HepG2 (cell line): Measurements from ENCODE around the gene UGT1A4. TPM values are rescaled to one million over a fixed set of nuclear protein-coding genes. Genes with fewer than 3 reads are reported as not detected.

Experiments
- CC2D1A ChIP-seq: sonication (generic); formaldehyde crosslinking; IDR thresholded peaks from 2 replicates; pipeline ENCODE4 v1.8.1; 2023; ENCODE audit warnings: mild to moderate bottlenecking, missing genetic modification reagents
- CCDC6 ChIP-seq: sonication (generic); formaldehyde crosslinking; IDR thresholded peaks from 2 replicates; pipeline ENCODE4 v1.8.1; 2022; ENCODE audit warnings: mild to moderate bottlenecking, missing genetic modification reagents, moderate library complexity
- ELF1 ChIP-seq: sonication (generic); formaldehyde crosslinking; IDR thresholded peaks from 2 replicates; pipeline ENCODE4 v1.4.0; 2020; ENCODE audit warnings: missing genetic modification reagents
- HMG20A ChIP-seq: IDR thresholded peaks from 2 replicates; pipeline ENCODE4 v1.6.1; 2016; ENCODE audit warnings: borderline replicate concordance
- IRF2 ChIP-seq: IDR thresholded peaks from 2 replicates; pipeline ENCODE4 v1.6.1; 2018; ENCODE audit warnings: missing genetic modification reagents, missing compliant biosample characterization
- KLF12 ChIP-seq: sonication (generic); formaldehyde crosslinking; IDR thresholded peaks from 2 replicates; pipeline ENCODE4 v1.4.0; 2020; ENCODE audit warnings: missing genetic modification reagents, borderline replicate concordance
- LCORL ChIP-seq, 2 experiments: fragments of 450-650 bp in 1 of 2; sonication (generic) in 1 of 2; formaldehyde crosslinking in 1 of 2; IDR thresholded peaks; 2 replicates each; pipeline versions ENCODE4 v1.5.0 to v1.6.1; 2017 to 2020; ENCODE audit warnings: antibody characterized with exemption in 1 of 2, missing genetic modification reagents in 1 of 2
- MED13 ChIP-seq: sonication (generic); formaldehyde crosslinking; IDR thresholded peaks from 2 replicates; pipeline ENCODE4 v1.5.0; 2020; ENCODE audit warnings: missing genetic modification reagents
- NAIF1 ChIP-seq: sonication (generic); formaldehyde crosslinking; IDR thresholded peaks from 2 replicates; pipeline ENCODE4 v1.5.0; 2020; ENCODE audit warnings: mild to moderate bottlenecking, missing genetic modification reagents, borderline replicate concordance
- NBN ChIP-seq: fragments of 450-650 bp; conservative IDR thresholded peaks from 2 replicates; pipeline ENCODE4 v1.6.1; 2017
- NFYB ChIP-seq: sonication (generic); formaldehyde crosslinking; IDR thresholded peaks from 2 replicates; pipeline ENCODE4 v1.4.0; 2020; ENCODE audit warnings: missing genetic modification reagents
- NRL ChIP-seq: sonication (generic); formaldehyde crosslinking; IDR thresholded peaks from 2 replicates; pipeline ENCODE4 v1.5.0; 2020; ENCODE audit warnings: missing genetic modification reagents, mild to moderate bottlenecking, moderate library complexity, borderline replicate concordance
- SIX4 ChIP-seq: sonication (generic); formaldehyde crosslinking; IDR thresholded peaks from 2 replicates; pipeline ENCODE4 v1.4.0; 2020; ENCODE audit warnings: missing genetic modification reagents
- SPEN ChIP-seq: sonication (generic); formaldehyde crosslinking; IDR thresholded peaks from 2 replicates; pipeline ENCODE4 v1.5.1; 2020; ENCODE audit warnings: low read depth, mild to moderate bottlenecking, missing genetic modification reagents
- TBP ChIP-seq: sonication (generic); formaldehyde crosslinking; IDR thresholded peaks from 2 replicates; pipeline ENCODE4 v1.5.0; 2020; ENCODE audit warnings: missing genetic modification reagents
- TEAD3 ChIP-seq: optimal IDR thresholded peaks from 2 replicates; pipeline ENCODE3; 2016; ENCODE audit warnings: borderline replicate concordance
- ZFP62 ChIP-seq: sonication (generic); formaldehyde crosslinking; IDR thresholded peaks from 2 replicates; pipeline ENCODE4 v1.4.0; 2020; ENCODE audit warnings: missing genetic modification reagents
- ZFY ChIP-seq: sonication (generic); formaldehyde crosslinking; IDR thresholded peaks from 2 replicates; pipeline ENCODE4 v1.4.0; 2020; ENCODE audit warnings: missing genetic modification reagents
- ZKSCAN1 ChIP-seq: fragments of 150-350 bp; IDR thresholded peaks from 2 replicates; pipeline ENCODE4 v1.6.1; 2014; ENCODE audit warnings: low read length
- ZNF30 ChIP-seq: sonication (generic); formaldehyde crosslinking; IDR thresholded peaks from 2 replicates; pipeline ENCODE4 v1.5.0; 2020; ENCODE audit warnings: mild to moderate bottlenecking, missing genetic modification reagents
- ZNF430 ChIP-seq: sonication (generic); formaldehyde crosslinking; IDR thresholded peaks from 2 replicates; pipeline ENCODE4 v1.9.0; 2021; ENCODE audit warnings: mild to moderate bottlenecking, missing genetic modification reagents
- ZNF431 ChIP-seq: sonication (generic); formaldehyde crosslinking; IDR thresholded peaks from 2 replicates; pipeline ENCODE4 v1.9.0; 2022; ENCODE audit warnings: missing genetic modification reagents, low read depth, mild to moderate bottlenecking, borderline replicate concordance
- ZNF547 ChIP-seq: sonication (generic); formaldehyde crosslinking; IDR thresholded peaks from 2 replicates; pipeline ENCODE4 v1.5.1; 2020; ENCODE audit warnings: mild to moderate bottlenecking, missing genetic modification reagents
- ZNF75D ChIP-seq: sonication (generic); formaldehyde crosslinking; IDR thresholded peaks from 2 replicates; pipeline ENCODE4 v1.8.1; 2023; ENCODE audit warnings: missing genetic modification reagents, mild to moderate bottlenecking, borderline replicate concordance
- ZNF788 ChIP-seq: sonication (generic); formaldehyde crosslinking; IDR thresholded peaks from 2 replicates; pipeline ENCODE4 v1.5.0; 2020; ENCODE audit warnings: mild to moderate bottlenecking, missing genetic modification reagents, borderline replicate concordance
- polyA plus RNA-seq, 8 experiments: library from polyadenylated mRNA; depleted of rRNA in 3 of 8; stranded (reverse) in 7 of 8; unstranded in 1 of 8; fragments of >200 nt; fragmentation: Illumina TruSeq in 4 of 8; extraction: Trizol in 4 of 8; gene quantifications; 2 replicates each; pipeline versions ENCODE4 v1.2.1 to v1.2.3, GENCODE V29; 2011 to 2016; ENCODE audit warnings: low read depth in 4 of 8, missing spikeins in 1 of 8, mixed read lengths in 1 of 8; ENCODE audit not compliant: insufficient read depth in 1 of 8
- total RNA-seq, 5 experiments: library from RNA; depleted of rRNA; stranded (reverse); fragments of >200 nt; fragmentation: Illumina TruSeq; extraction: Trizol; gene quantifications; 2 replicates each; pipeline ENCODE4 v1.2.3, GENCODE V29; 2016; ENCODE audit warnings: low read depth in 1 of 5
- TF ChIP-seq, protein P1 (sequence below): sonication (generic); formaldehyde crosslinking; IDR thresholded peaks from 2 replicates; pipeline ENCODE4 v1.5.0; 2020; ENCODE audit warnings: mild to moderate bottlenecking, missing genetic modification reagents
- TF ChIP-seq, protein P2 (sequence below): sonication (generic); formaldehyde crosslinking; IDR thresholded peaks from 2 replicates; pipeline ENCODE4 v1.5.0; 2020; ENCODE audit warnings: missing genetic modification reagents
- TF ChIP-seq, protein P3 (sequence below): sonication (generic); formaldehyde crosslinking; IDR thresholded peaks from 2 replicates; pipeline ENCODE4 v1.5.0; 2020; ENCODE audit warnings: missing genetic modification reagents

Gene UGT1A4
- total and polyA plus RNA-seq, 2 of the 13 experiments (the other 11 are each of a cell fraction or from before 2014, with no cell fraction given) = not detected

DNA sequence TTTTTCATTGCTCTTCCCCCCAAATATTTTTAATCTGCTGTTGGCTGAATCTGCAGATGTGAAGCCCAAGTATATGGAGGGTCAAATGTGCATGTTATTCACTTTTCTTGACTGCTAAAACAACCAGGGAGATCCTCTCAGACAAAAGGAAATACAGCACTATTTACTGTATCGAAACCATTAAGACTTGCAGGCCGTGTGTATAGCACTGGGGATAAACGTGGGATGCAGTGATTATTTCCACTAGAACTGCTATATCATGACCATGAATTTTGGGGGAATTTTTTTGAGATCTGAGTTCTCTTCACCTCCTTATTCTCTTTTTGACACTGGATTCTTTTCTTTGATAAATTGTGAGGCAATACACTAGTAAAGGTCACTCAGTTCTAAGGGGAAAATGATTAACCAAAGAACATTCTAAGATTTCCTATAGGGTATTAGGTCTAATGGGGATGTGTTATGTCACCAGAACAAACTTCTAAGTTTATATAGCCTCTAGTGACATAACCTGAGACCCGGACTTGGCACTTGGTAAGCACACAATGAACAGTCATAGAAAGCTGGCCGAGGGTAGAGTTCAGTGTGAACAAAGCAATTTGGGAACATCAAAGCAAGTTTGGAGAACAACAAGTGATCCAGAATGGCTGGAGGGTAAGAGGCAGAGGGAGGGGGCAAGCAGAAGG, 26.7 kb downstream of the UGT1A4 start (continued):
- peak; percentile 84 for TF ChIP-seq SPEN (CRISPR knock-in tag)
- TF ChIP-seq HMG20A (CRISPR knock-in tag) = peak; percentile 98
- TF ChIP-seq NFYB (CRISPR knock-in tag) = peak; percentile 46; the same call in 1 of the 2 replicates
- TF ChIP-seq ZNF430 (CRISPR knock-in tag) = peak; percentile 70; the same call in 1 of the 2 replicates
- no peak for TF ChIP-seq ZNF75D (CRISPR knock-in tag)
- no peak for TF ChIP-seq NAIF1
- TF ChIP-seq, protein P1, sequence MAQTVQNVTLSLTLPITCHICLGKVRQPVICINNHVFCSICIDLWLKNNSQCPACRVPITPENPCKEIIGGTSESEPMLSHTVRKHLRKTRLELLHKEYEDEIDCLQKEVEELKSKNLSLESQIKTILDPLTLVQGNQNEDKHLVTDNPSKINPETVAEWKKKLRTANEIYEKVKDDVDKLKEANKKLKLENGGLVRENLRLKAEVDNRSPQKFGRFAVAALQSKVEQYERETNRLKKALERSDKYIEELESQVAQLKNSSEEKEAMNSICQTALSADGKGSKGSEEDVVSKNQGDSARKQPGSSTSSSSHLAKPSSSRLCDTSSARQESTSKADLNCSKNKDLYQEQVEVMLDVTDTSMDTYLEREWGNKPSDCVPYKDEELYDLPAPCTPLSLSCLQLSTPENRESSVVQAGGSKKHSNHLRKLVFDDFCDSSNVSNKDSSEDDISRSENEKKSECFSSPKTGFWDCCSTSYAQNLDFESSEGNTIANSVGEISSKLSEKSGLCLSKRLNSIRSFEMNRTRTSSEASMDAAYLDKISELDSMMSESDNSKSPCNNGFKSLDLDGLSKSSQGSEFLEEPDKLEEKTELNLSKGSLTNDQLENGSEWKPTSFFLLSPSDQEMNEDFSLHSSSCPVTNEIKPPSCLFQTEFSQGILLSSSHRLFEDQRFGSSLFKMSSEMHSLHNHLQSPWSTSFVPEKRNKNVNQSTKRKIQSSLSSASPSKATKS (CRISPR knock-in tag) = 0 out of 2 replicates have a peak, but pooled peaks have one; percentile 50
- TF ChIP-seq ZNF788 (CRISPR knock-in tag) = peak; percentile 76; the same call in 1 of the 2 replicates
- TF ChIP-seq ELF1 = peak; percentile 50
- TF ChIP-seq ZFY = no peak
- TF ChIP-seq CC2D1A = peak; percentile 87; the same call in 1 of the 2 replicates
- TF ChIP-seq, protein P2, sequence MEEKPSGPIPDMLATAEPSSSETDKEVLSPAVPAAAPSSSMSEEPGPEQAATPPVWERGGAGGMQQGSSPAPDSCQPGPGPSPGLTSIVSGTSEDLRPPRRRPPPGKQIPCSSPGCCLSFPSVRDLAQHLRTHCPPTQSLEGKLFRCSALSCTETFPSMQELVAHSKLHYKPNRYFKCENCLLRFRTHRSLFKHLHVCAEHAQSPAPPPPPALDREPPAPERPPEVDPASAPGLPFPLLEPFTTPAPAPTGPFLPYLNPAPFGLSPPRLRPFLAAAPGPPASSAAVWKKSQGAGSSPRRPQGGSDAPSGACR = peak; percentile 69; the same call in 1 of the 2 replicates
- no peak for TF ChIP-seq ZKSCAN1
- no peak for TF ChIP-seq NRL (CRISPR knock-in tag)
- no peak for TF ChIP-seq ZFP62
- TF ChIP-seq KLF12 (CRISPR knock-in tag) = no peak
- TF ChIP-seq TBP (CRISPR knock-in tag) = no peak
- peak; percentile 73; the same call in 1 of the 2 replicates for TF ChIP-seq IRF2 (CRISPR knock-in tag)
- no peak for TF ChIP-seq CCDC6 (CRISPR knock-in tag)
- no peak; the same call in 1 of the 2 replicates for TF ChIP-seq ZNF431
- TF ChIP-seq LCORL (IDR thresholded peaks at IDR 0.05) = peak; percentile 95
- TF ChIP-seq LCORL (CRISPR knock-in tag; IDR thresholded peaks at IDR 0.05) = peak; percentile 99
- TF ChIP-seq, protein P3, sequence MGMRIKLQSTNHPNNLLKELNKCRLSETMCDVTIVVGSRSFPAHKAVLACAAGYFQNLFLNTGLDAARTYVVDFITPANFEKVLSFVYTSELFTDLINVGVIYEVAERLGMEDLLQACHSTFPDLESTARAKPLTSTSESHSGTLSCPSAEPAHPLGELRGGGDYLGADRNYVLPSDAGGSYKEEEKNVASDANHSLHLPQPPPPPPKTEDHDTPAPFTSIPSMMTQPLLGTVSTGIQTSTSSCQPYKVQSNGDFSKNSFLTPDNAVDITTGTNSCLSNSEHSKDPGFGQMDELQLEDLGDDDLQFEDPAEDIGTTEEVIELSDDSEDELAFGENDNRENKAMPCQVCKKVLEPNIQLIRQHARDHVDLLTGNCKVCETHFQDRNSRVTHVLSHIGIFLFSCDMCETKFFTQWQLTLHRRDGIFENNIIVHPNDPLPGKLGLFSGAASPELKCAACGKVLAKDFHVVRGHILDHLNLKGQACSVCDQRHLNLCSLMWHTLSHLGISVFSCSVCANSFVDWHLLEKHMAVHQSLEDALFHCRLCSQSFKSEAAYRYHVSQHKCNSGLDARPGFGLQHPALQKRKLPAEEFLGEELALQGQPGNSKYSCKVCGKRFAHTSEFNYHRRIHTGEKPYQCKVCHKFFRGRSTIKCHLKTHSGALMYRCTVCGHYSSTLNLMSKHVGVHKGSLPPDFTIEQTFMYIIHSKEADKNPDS = peak; percentile 41; the same call in 1 of the 2 replicates
- no peak for TF ChIP-seq ZNF547 (CRISPR knock-in tag)
- 0 out of 2 replicates have a peak, but pooled peaks have one; percentile 63 for TF ChIP-seq MED13 (CRISPR knock-in tag)
- no peak for TF ChIP-seq NBN
- no peak for TF ChIP-seq ZNF30 (CRISPR knock-in tag)
- TF ChIP-seq SIX4 (CRISPR knock-in tag) = peak; percentile 91
- TF ChIP-seq TEAD3 (CRISPR knock-in tag) = peak; percentile 81
